Colonic mucosa (tissue), 4 donors: ENCODE measurements around the gene PBX1. TPM values are rescaled to one million over a fixed set of nuclear protein-coding genes. Genes with fewer than 3 reads are reported as not detected.

Experiments used
- DNase-seq: peaks from one replicate; pipeline ENCODE4 v3.0.0-alpha.2; 2020
- H3K27ac ChIP-seq: fragments of 200-600 bp; one replicate; pipeline ENCODE4 v1.8.0; 2021
- H3K27me3 ChIP-seq: fragments of 200-600 bp; one replicate; pipeline ENCODE4 v1.8.0; 2021
- H3K36me3 ChIP-seq: fragments of 200-600 bp; one replicate; pipeline ENCODE4 v1.8.0; 2021
- H3K4me1 ChIP-seq: fragments of 200-600 bp; one replicate; pipeline ENCODE4 v1.8.0; 2021; ENCODE audit warnings: mild to moderate bottlenecking
- H3K4me3 ChIP-seq: fragments of 200-600 bp; one replicate; pipeline ENCODE4 v1.8.0; 2021
- H3K9ac ChIP-seq, 2 donors: one replicate each; pipeline ENCODE4 v1.7.0; 2013; ENCODE audit warnings: control low read depth in 2 of 2, low read depth in 2 of 2, low read length in 2 of 2
- H3K9me3 ChIP-seq: fragments of 200-600 bp; one replicate; pipeline ENCODE4 v1.8.0; 2021
- intact Hi-C: fragments of 100-400 bp; cut with DNase I; formaldehyde crosslinking; loops from one replicate; pipeline ENCODE4 v1.14.1; 2022
- total RNA-seq, 2 donors: library from RNA; stranded (reverse); fragmentation: NEBNext Ultra II Directional in 1 of 2; extraction: Animal tissue kit (Norgen Biotek cat#: 25700) in 1 of 2; gene quantifications; one replicate each; pipeline ENCODE4 v1.2.1, GENCODE V29; 2021
- TF ChIP-seq, protein P1 (sequence below): fragments of 200-600 bp; IDR thresholded peaks from one replicate; pipeline ENCODE4 v1.8.0; 2022; ENCODE audit warnings: antibody characterized with exemption, mild to moderate bottlenecking
- donor health status: healthy.
- donor health status: DM: no; HTN: no; CAD: no.
- donor health status: DM: no; HTN: no; CAD: no.

The PBX1 gene
- total RNA-seq, 2 donors from 2014 or later = 27.2 to 53.7 TPM

DNA sequence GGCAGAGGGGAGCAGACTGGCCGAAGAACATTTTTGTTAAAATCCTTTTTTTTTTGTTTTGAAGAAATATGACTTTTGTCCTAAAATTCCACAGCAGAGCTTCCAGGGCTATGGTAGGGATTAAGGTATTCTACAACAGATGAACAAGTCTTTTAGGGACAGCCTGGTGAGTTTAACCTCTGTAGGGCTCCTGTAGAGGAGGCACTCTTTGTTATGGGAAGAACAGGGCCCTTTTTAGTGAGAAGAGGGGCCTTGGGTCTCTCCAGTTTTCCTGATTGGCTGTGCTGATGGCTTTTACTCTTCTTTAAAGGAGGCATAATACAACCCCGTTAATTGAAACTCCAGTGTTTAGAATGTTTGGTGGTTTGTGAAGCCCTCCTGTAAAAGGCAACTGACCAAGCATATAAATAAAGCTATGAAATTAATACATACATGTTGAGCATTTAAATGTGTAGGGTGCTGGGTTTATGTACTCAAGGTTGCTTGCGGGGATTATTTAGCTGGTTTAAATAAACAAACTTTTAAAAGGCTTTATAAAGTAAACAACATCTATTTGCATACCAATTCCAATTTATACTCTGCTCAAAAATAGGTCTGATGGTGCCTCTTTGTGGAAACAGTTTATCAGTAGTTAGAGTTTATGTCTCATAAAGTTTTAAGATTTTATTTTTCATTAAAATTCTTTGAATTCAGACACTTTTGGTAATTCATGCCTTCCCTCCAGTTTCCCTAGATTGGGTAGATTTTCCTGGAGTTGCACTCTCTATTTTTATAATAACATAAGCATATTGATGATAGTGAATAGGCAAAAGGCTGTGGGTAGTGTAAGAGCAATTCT is 46.5 kb downstream of the PBX1 start:
- H3K4me3 ChIP-seq = no peak overlapping the region
- TF ChIP-seq, protein P1, sequence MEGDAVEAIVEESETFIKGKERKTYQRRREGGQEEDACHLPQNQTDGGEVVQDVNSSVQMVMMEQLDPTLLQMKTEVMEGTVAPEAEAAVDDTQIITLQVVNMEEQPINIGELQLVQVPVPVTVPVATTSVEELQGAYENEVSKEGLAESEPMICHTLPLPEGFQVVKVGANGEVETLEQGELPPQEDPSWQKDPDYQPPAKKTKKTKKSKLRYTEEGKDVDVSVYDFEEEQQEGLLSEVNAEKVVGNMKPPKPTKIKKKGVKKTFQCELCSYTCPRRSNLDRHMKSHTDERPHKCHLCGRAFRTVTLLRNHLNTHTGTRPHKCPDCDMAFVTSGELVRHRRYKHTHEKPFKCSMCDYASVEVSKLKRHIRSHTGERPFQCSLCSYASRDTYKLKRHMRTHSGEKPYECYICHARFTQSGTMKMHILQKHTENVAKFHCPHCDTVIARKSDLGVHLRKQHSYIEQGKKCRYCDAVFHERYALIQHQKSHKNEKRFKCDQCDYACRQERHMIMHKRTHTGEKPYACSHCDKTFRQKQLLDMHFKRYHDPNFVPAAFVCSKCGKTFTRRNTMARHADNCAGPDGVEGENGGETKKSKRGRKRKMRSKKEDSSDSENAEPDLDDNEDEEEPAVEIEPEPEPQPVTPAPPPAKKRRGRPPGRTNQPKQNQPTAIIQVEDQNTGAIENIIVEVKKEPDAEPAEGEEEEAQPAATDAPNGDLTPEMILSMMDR = no peak
- no peak for DNase-seq
- no peaks in the 10 kb centered on the region for H3K9me3 ChIP-seq
- H3K27ac ChIP-seq = no peak overlapping the region
- H3K36me3 ChIP-seq = no peaks in the 10 kb centered on the region
- peaks cover 7% of the 10 kb centered on the region for H3K4me1 ChIP-seq
- H3K9ac ChIP-seq = no peak overlapping the region
- intact Hi-C loops = no loop called here
- H3K27me3 ChIP-seq = no peaks in the 10 kb centered on the region

DNA sequence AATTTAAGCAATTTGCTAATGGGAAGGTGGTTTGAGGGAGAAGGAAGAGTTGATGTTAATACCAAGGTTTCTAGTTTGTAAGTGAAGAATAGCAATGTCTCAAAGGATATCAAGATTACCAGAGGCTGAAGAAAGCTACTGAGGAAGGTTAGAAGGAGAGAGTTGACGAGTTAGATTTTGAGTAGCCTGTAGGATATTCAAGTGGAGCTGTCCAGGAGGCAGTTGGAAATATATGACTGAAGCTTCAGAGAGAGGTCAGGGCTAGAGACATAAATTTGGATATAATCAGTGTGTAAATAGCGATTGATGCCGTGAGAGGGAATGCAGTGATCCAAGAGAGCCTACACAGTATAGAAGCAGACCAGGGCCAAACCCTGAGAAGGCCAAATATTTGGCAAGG is 48.4 kb downstream of the PBX1 start:
- H3K27ac ChIP-seq = no peak overlapping the region
- H3K4me3 ChIP-seq = no peak overlapping the region
- H3K9me3 ChIP-seq = no peaks in the 10 kb centered on the region
- DNase-seq = no peak
- intact Hi-C loops = no loop called here
- no peaks in the 10 kb centered on the region for H3K27me3 ChIP-seq
- TF ChIP-seq, protein P1 = no peak
- peaks cover 7% of the 10 kb centered on the region for H3K4me1 ChIP-seq
- H3K9ac ChIP-seq = no peak overlapping the region
- H3K36me3 ChIP-seq = no peaks in the 10 kb centered on the region

DNA sequence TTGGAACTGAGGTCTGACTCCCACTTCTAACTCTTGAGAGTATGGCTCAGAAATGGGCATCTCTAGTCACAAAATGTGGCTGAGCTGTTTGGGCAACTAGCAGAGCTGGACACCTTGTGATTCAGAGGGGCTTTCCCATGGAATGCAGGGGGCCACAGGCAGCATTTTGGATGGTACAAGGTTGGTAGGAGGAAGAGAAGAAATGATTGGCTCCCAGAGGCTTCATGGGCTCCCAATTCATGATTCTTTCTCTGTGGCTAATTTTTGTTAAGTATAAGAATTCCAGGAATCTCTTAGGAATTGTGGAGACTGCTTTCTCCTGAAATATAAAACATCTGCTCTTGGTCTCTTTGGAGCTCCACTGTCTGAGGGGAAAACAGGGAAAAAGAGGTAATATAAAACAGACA is 49.7 kb downstream of the PBX1 start:
- Histone ChIP-seq H3K4me3 (no peak overlapping the region), H3K4me1 (peaks cover under 1% of the 10 kb centered on the region), H3K9me3 (no peaks in the 10 kb centered on the region), H3K27ac (no peak overlapping the region), H3K9ac (no peak overlapping the region), H3K36me3 (no peaks in the 10 kb centered on the region), H3K27me3 (no peaks in the 10 kb centered on the region)
- no peak for DNase-seq
- TF ChIP-seq, protein P1 = no peak
- intact Hi-C loops = no loop called here

DNA sequence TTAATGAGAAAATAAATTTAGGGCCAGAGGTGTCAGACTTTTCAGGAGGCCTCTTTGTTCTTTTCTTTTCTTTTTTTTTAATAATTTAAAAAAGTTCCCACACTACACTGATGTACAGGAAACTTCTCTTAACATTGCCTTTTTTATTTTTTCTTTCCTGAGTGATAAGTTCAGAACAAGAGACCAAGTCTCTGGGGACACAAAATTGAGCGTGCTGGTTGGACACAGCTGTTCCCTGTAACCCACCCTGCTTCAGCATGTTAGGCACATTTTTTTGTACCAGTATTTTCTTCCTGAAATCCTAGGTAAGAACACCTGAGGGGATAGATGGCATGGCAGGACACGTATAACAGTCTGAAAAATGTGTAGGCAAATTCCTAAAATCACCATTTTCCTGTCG is 50.1 kb downstream of the PBX1 start:
- H3K27ac ChIP-seq = no peak overlapping the region
- H3K27me3 ChIP-seq = no peaks in the 10 kb centered on the region
- DNase-seq = no peak
- H3K4me3 ChIP-seq = no peak overlapping the region
- no peaks in the 10 kb centered on the region for H3K4me1 ChIP-seq
- intact Hi-C loops = no loop called here
- H3K9ac ChIP-seq = no peak overlapping the region
- TF ChIP-seq, protein P1 = no peak
- H3K36me3 ChIP-seq = no peaks in the 10 kb centered on the region
- H3K9me3 ChIP-seq = no peaks in the 10 kb centered on the region

DNA sequence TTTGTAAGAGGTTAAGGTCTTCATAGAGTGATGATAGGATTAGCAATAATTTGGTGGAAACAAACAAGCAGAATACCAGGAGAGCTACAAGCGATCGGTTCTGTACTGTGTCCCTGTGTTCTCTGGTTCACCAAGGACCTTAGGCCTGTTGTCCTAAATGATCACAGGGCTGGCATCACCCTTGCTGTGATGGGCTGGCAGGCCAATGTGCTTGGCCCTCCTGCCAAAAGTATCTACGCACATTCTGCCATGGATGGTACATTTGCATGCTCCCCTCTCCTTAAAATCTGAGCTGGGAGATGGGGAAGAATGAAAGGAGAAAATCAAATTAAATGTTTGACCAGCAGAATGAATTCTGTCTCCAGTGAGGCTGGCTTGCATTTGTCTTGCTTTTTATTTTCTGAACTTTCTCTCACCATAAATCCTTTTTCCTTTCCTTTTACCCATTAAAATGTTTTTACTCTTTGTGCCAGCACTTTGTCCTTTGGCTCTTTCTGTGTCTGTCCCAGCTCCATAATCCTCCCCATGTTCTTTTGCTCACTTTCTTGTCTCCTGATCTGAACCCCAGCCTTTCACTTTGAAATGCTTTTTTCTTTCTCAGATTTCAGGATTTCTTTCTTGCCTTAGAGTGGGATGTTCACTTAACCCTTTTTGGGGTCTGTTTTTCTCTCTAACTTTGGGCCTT is 51.7 kb downstream of the PBX1 start:
- intact Hi-C loops = loop anchor here (10.0 kb wide), 1 partner anchor 96 kb away; no protein-coding TSS in a partner anchor
- Histone ChIP-seq H3K9me3 (no peaks in the 10 kb centered on the region), H3K9ac (no peak overlapping the region), H3K27me3 (no peaks in the 10 kb centered on the region), H3K36me3 (no peaks in the 10 kb centered on the region), H3K4me1 (no peaks in the 10 kb centered on the region), H3K4me3 (no peak overlapping the region), H3K27ac (no peak overlapping the region)
- DNase-seq = no peak
- TF ChIP-seq, protein P1 = no peak
